Measurements from ENCODE around the gene RPL31. TPM values are rescaled to one million over a fixed set of nuclear protein-coding genes. Genes with fewer than 3 reads are reported as not detected.

Gene RPL31
- total RNA-seq, 4 donors from 2014 or later: 1,177 to 1,447 (median 1,367) TPM

- DNase-seq (ENCODE audit: low spot score) (no peak), ATAC-seq (ENCODE audit: low FRiP score) (no peak)
- TF ChIP-seq, protein P1, sequence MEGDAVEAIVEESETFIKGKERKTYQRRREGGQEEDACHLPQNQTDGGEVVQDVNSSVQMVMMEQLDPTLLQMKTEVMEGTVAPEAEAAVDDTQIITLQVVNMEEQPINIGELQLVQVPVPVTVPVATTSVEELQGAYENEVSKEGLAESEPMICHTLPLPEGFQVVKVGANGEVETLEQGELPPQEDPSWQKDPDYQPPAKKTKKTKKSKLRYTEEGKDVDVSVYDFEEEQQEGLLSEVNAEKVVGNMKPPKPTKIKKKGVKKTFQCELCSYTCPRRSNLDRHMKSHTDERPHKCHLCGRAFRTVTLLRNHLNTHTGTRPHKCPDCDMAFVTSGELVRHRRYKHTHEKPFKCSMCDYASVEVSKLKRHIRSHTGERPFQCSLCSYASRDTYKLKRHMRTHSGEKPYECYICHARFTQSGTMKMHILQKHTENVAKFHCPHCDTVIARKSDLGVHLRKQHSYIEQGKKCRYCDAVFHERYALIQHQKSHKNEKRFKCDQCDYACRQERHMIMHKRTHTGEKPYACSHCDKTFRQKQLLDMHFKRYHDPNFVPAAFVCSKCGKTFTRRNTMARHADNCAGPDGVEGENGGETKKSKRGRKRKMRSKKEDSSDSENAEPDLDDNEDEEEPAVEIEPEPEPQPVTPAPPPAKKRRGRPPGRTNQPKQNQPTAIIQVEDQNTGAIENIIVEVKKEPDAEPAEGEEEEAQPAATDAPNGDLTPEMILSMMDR (IDR thresholded peaks at IDR 0.05): no peak
Measured at GRCh38 chr2:100990650-100991403, 11.3 kb upstream of the RPL31 start.

GRCh38 chr2:100991404-100991773 is 10.7 kb upstream of the RPL31 start:
- DNase-seq (ENCODE audit: low spot score): no peak
- ATAC-seq (ENCODE audit: low FRiP score): no peak
- TF ChIP-seq, protein P1 (IDR thresholded peaks at IDR 0.05): no peak

- DNase-seq (ENCODE audit: low spot score) (no peak), ATAC-seq (ENCODE audit: low FRiP score) (no peak)
- TF ChIP-seq, protein P1 (IDR thresholded peaks at IDR 0.05): no peak
Measured at GRCh38 chr2:100992262-100992661, 9.8 kb upstream of the RPL31 start.

GRCh38 chr2:100993294-100993693 is 8.8 kb upstream of the RPL31 start:
- no peak for ATAC-seq (ENCODE audit: low FRiP score)
- no peak for DNase-seq (ENCODE audit: low spot score)
- TF ChIP-seq, protein P1 (IDR thresholded peaks at IDR 0.05): no peak

DNA sequence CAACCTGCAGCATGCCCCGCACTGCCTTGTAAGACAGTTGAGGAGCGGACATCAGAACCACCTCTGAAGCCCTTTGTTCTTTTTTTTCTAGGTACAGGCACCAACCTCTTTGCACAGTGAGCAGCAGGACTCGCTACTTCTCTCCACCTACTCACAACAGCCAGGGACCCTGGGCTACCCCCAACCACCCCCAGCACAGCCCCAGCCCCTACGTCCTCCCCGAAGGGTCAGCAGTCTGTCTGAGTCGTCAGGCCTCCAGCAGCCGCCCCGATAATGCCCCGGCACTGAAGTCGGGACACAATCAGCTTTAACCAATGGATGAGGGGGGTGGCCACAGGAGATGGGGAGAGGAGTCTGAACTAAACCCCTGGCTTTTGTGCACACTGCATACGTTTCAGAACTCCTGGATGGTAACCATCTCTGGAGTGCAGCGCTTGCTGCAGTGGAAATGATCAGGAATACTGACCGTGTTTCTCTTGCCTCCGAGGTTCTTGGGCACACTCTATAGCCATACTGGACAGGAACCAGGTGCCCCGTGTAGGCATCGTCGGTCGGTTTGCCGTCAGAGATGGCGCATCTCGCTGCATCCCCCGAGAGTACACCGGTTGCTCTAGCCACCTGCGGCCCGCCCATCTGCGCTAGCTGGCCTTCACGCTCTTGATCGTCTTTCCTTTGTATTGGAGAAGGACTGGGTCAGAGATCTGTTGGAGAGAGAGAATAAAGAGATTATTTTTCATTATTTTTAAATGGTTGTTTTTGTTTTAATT is 6.6 kb upstream of the RPL31 start:
- DNase-seq (ENCODE audit: low spot score) (no peak), ATAC-seq (ENCODE audit: low FRiP score) (no peak)
- TF ChIP-seq, protein P1 (IDR thresholded peaks at IDR 0.05): no peak

DNA sequence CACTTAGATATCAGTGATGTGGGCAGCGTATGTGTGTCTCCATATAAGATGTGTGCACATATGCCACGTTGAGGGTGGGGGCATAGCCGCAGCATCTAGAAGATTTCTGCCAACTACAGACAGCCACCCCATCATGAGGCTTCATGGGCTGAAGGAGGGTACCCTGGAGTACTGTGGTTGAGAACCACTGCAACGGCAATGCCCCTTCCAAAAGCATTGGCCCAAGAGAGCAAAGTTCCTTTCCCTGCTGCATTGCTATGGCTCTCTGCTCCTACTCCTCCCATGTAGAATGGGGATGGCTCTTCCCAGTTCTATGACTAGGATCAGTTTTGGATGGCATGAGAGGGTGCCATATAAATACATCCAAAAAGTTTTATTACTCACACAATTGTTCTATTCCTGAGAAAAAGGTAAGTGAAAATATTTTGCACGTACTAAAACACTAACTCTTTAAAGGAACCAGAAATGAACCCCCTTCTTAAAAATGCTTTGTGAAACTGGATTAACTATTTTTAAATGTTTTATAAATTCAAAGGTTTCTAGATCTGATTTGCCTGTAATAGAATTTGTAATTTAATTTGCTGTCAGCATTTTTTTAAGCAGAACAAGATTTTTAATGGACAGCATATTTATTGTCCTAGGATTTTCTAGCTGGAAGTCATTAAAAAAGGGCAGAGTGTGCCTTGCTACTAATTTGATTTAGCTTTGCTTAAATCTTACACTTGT is 4.4 kb upstream of the RPL31 start:
- TF ChIP-seq, protein P1 (IDR thresholded peaks at IDR 0.05): no peak
- no peak for DNase-seq (ENCODE audit: low spot score)
- ATAC-seq (ENCODE audit: low FRiP score): no peak
